ENCODE measurements around the gene MED13. TPM values are rescaled to one million over a fixed set of nuclear protein-coding genes. Genes with fewer than 3 reads are reported as not detected.

The MED13 gene
- total and polyA plus RNA-seq, 2 experiments from 2014 or later: 4.6 to 51.6 TPM

DNA sequence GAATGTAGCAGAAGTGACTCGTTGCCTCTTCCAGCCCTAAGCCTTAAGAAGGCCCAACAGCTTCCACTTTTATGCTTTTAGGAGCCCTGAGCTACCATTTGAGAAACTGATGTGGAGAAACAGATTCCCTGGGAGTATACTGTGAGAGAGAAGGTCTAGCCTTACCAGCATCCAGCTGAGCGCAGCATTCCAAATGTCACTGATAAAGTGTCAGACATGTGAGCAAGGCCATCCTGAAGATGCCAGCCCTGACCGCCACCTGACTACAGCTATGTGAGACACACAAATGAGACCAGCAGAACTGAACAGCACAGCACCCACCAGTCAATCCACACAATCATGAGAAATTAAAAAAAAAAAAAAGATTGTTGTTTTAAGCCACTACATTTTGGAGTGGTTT, 18.6 kb upstream of the MED13 start:
- TF ChIP-seq EZH2phosphoT487 (IDR thresholded peaks at IDR 0.05; ENCODE audit: insufficient read depth, low read depth) (no peak), EZH2 (IDR thresholded peaks at IDR 0.05; ENCODE audit: insufficient read depth, poor library complexity, severe bottlenecking) (no peak)
- no peaks in the 10 kb centered on the region for H3K9me3 ChIP-seq (ENCODE audit: low read depth)
- no peaks in the 10 kb centered on the region for H3K36me3 ChIP-seq (ENCODE audit: low read depth)
- no peak overlapping the region for H3K4me3 ChIP-seq
- H3K4me2 ChIP-seq (ENCODE audit: unreplicated experiment): no peak overlapping the region
- no peak overlapping the region for H3K9ac ChIP-seq
- no peaks in the 10 kb centered on the region for H3K9me2 ChIP-seq (ENCODE audit: insufficient read depth)
- in situ Hi-C loops (cut with MboI): no loop called here
- DNase-seq: no peak
- H3K27me3 ChIP-seq (replicated peaks; ENCODE audit: insufficient read depth): peaks cover 8% of the 10 kb centered on the region; the same call in 1 of the 2 replicates
- H3F3A ChIP-seq (ENCODE audit: insufficient read depth): peaks cover 21% of the 10 kb centered on the region; the same call in 1 of the 2 replicates
- no peak overlapping the region for H2AFZ ChIP-seq
- H3K27ac ChIP-seq: no peak overlapping the region
- 82 to 85% methylated on average over 3 of the region's 3 CpGs for WGBS, 2 experiments (ENCODE audit: low coverage in 1 of 2, low lambda C conversion rate in 2 of 2, missing lambda C conversion rate in 2 of 2)
- no peaks in the 10 kb centered on the region for H3K79me2 ChIP-seq (ENCODE audit: insufficient read depth)
- H4K20me1 ChIP-seq (ENCODE audit: insufficient read depth): no peaks in the 10 kb centered on the region
- peaks cover 13% of the 10 kb centered on the region for H3K4me1 ChIP-seq (ENCODE audit: insufficient read depth)

DNA sequence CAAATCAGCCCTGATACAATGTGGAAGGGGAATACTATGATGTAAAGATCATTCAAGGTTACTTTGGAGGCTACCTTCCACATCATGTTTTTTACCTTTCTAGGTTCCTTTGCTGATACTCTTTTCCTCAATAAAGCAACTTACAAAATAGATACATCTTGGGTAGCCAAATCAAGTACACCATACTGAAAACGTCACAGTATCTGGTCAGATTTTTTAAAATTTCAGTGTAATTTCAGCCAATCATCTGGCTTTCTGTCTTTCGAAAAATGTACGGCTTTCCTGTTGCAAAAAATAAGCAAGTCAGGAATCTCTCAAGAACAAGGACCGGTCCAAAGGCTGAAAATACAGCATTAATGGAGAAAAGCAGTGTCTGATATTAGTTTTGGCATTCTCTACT, 15.6 kb upstream of the MED13 start:
- no peaks in the 10 kb centered on the region for H3K9me2 ChIP-seq (ENCODE audit: insufficient read depth)

DNA sequence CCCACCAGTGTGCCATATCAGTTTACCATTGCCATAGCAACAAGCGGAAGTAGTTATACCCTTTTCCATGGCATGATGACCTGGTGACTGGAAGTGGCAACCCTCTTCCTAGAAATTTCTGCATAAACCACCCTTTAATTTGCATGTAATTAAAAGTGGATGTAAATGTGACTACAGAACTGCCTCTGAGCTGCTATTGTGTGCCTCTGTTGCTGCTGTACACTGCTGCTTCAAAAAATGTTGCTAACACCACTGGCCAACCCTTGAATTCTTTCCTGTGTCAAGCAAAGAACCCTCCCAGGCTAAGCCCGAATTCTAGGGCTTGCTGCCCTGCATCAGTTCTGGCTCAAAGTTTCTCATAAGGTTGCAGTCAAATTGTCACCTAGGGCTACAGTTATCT, 12.9 kb upstream of the MED13 start:
- no peak for DNase-seq
- in situ Hi-C loops (cut with MboI): no loop called here
- Histone ChIP-seq H3K4me2 (ENCODE audit: unreplicated experiment) (no peak overlapping the region), H3K27me3 (replicated peaks; ENCODE audit: insufficient read depth) (peaks cover 24% of the 10 kb centered on the region; the same call in 1 of the 2 replicates), H3K9ac (no peak overlapping the region), H3K4me3 (no peak overlapping the region), H4K20me1 (ENCODE audit: insufficient read depth) (no peaks in the 10 kb centered on the region), H3K36me3 (ENCODE audit: low read depth) (no peaks in the 10 kb centered on the region), H3K9me3 (ENCODE audit: low read depth) (no peaks in the 10 kb centered on the region), H3K27ac (no peak overlapping the region), H3K79me2 (ENCODE audit: insufficient read depth) (no peaks in the 10 kb centered on the region), H3K4me1 (ENCODE audit: insufficient read depth) (no peaks in the 10 kb centered on the region), H2AFZ (no peak overlapping the region), H3K9me2 (ENCODE audit: insufficient read depth) (no peaks in the 10 kb centered on the region), H3F3A (ENCODE audit: insufficient read depth) (no peaks in the 10 kb centered on the region)
- no peak for TF ChIP-seq EZH2 (IDR thresholded peaks at IDR 0.05; ENCODE audit: insufficient read depth, poor library complexity, severe bottlenecking)
- TF ChIP-seq EZH2phosphoT487 (IDR thresholded peaks at IDR 0.05; ENCODE audit: insufficient read depth, low read depth): no peak
- WGBS, 2 experiments (ENCODE audit: low coverage in 1 of 2, low lambda C conversion rate in 2 of 2, missing lambda C conversion rate in 2 of 2): 46% methylated on average over 2 of the region's 2 CpGs

More for the DNA sequence above, 15.6 kb upstream of the MED13 start:
- no peak overlapping the region for H3K4me3 ChIP-seq
- H3K27ac ChIP-seq: no peak overlapping the region
- no peak for TF ChIP-seq EZH2phosphoT487 (IDR thresholded peaks at IDR 0.05; ENCODE audit: insufficient read depth, low read depth)
- TF ChIP-seq EZH2 (IDR thresholded peaks at IDR 0.05; ENCODE audit: insufficient read depth, poor library complexity, severe bottlenecking): no peak
- H4K20me1 ChIP-seq (ENCODE audit: insufficient read depth): no peaks in the 10 kb centered on the region
- no peaks in the 10 kb centered on the region for H3K36me3 ChIP-seq (ENCODE audit: low read depth)
- 65 to 66% methylated on average over 4 of the region's 4 CpGs for WGBS, 2 experiments (ENCODE audit: low coverage in 1 of 2, low lambda C conversion rate in 2 of 2, missing lambda C conversion rate in 2 of 2)
- peaks cover 9% of the 10 kb centered on the region for H3K4me1 ChIP-seq (ENCODE audit: insufficient read depth)
- no peak overlapping the region for H2AFZ ChIP-seq
- H3K4me2 ChIP-seq (ENCODE audit: unreplicated experiment): no peak overlapping the region
- H3K9me3 ChIP-seq (ENCODE audit: low read depth): no peaks in the 10 kb centered on the region
- in situ Hi-C loops (cut with MboI): no loop called here
- H3K27me3 ChIP-seq (replicated peaks; ENCODE audit: insufficient read depth): peaks cover 24% of the 10 kb centered on the region; the same call in 1 of the 2 replicates
- H3K9ac ChIP-seq: no peak overlapping the region
- H3K79me2 ChIP-seq (ENCODE audit: insufficient read depth): no peaks in the 10 kb centered on the region
- H3F3A ChIP-seq (ENCODE audit: insufficient read depth): peaks cover 12% of the 10 kb centered on the region; the same call in 1 of the 2 replicates
- DNase-seq: no peak

DNA sequence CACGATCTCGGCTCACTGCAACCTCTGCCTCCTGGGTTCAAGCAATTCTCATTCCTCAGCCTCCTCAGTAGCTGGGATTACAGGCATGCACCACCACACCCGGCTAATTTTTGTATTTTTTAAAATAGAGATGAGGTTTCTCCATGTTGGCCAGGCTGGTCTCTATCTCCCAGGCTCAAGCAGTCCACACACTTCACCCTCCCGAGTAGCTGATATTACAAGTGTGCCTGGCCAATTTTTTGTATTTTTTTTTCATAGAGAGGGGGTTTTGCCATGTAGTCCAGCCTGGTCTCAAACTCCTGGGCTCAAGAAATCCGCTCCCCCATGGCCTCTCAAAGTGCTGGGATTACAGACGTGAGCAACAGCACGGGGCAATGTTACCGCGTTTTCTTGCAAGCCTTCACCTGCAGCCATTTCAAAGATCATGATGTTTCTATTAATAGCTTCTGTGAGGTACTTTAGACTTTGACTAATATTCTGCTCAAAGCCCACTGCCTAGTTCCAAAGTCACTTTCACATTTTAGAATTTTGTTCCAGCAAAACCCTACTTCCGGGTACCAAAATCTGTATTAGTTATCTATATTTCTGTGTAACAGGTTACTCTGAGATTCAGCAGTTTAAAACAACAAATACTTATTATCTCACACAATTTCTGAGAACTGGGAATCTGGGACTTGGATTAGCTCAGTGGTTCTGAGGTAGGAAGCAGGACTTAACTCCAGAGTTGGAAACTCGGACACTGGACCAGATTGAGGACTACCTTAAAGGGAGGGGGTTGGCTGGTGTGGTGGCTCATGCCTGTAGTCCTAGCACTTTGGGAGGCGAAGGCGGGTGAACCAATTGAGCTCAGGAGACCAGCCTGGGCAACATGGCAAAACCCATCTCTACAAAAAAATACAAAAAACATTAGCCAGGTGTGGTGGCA, 12.0 kb upstream of the MED13 start:
- Histone ChIP-seq H3K4me2 (ENCODE audit: unreplicated experiment) (no peak overlapping the region), H3F3A (ENCODE audit: insufficient read depth) (no peaks in the 10 kb centered on the region)
- in situ Hi-C loops (cut with MboI): no loop called here

More for the DNA sequence above, 12.0 kb upstream of the MED13 start:
- H3K9ac ChIP-seq: no peak overlapping the region
- H3K9me3 ChIP-seq (ENCODE audit: low read depth): no peaks in the 10 kb centered on the region
- peaks cover 24% of the 10 kb centered on the region; the same call in 1 of the 2 replicates for H3K27me3 ChIP-seq (replicated peaks; ENCODE audit: insufficient read depth)
- TF ChIP-seq EZH2 (IDR thresholded peaks at IDR 0.05; ENCODE audit: insufficient read depth, poor library complexity, severe bottlenecking): no peak
- no peak for TF ChIP-seq EZH2phosphoT487 (IDR thresholded peaks at IDR 0.05; ENCODE audit: insufficient read depth, low read depth)
- WGBS, 2 experiments (ENCODE audit: low coverage in 1 of 2, low lambda C conversion rate in 2 of 2, missing lambda C conversion rate in 2 of 2): 71 to 76% methylated on average over 13 of the region's 13 CpGs
- no peaks in the 10 kb centered on the region for H3K9me2 ChIP-seq (ENCODE audit: insufficient read depth)
- H3K27ac ChIP-seq: no peak overlapping the region
- H3K36me3 ChIP-seq (ENCODE audit: low read depth): no peaks in the 10 kb centered on the region
- H4K20me1 ChIP-seq (ENCODE audit: insufficient read depth): no peaks in the 10 kb centered on the region
- no peak overlapping the region for H2AFZ ChIP-seq
- no peaks in the 10 kb centered on the region for H3K79me2 ChIP-seq (ENCODE audit: insufficient read depth)
- no peak overlapping the region for H3K4me3 ChIP-seq
- no peaks in the 10 kb centered on the region for H3K4me1 ChIP-seq (ENCODE audit: insufficient read depth)
- DNase-seq: no peak
